Stimulated activated naive CD8-positive, alpha-beta T cell treated with anti-CD3 and anti-CD28 coated beads, Interleukin-15, Interleukin-2, amounts not matched to agents 100 U/mL and 50 U/mL, for 24 hours (primary cell): ENCODE data around the gene OR1M1.

Experiments
- ATAC-seq: fragments of 150-1000 bp; cut with Tn5 transposase; one replicate; pipeline ENCODE4 v1.10.0; 2021
- DNase-seq: peaks from one replicate; pipeline ENCODE4 v3.0.0; 2021

Gene OR1M1

GRCh38 chr19:9075064-9075949 is 11.6 kb upstream of the OR1M1 start:
- DNase-seq, result peak; percentile 4
- ATAC-seq, result no peak

GRCh38 chr19:9076901-9077300 is 10.0 kb upstream of the OR1M1 start:
- DNase-seq (no peak), ATAC-seq (no peak)

GRCh38 chr19:9078651-9079050 is 8.2 kb upstream of the OR1M1 start:
- no peak for ATAC-seq
- no peak for DNase-seq

- ATAC-seq (no peak), DNase-seq (no peak)
Observed at GRCh38 chr19:9107375-9107774, 20.5 kb downstream of the OR1M1 start, which contains the start of gene OR7G2. OR7G2 (minus strand) TSS chr19:9107475; CDS start chr19:9103243, 4,232 bp downstream.

- DNase-seq (no peak), ATAC-seq (no peak)
Observed at GRCh38 chr19:9109959-9110358, 23.1 kb downstream of the OR1M1 start.

- DNase-seq (no peak), ATAC-seq (no peak)
Observed at GRCh38 chr19:9115307-9115813, 28.5 kb downstream of the OR1M1 start, which contains the start of gene OR7G1. OR7G1 (minus strand) TSS chr19:9115763; CDS start chr19:9115763, 0 bp downstream.

- no peak for ATAC-seq
Observed at GRCh38 chr19:9116547-9116946, 29.7 kb downstream of the OR1M1 start.

GRCh38 chr19:9126900-9127405 is 40.1 kb downstream of the OR1M1 start, which contains the start of gene OR7G3:
OR7G3 (minus strand) TSS chr19:9126950; CDS start chr19:9126950, 0 bp downstream.
- no peak for DNase-seq
- no peak for ATAC-seq

More at GRCh38 chr19:9116547-9116946, 29.7 kb downstream of the OR1M1 start:
- DNase-seq, result no peak

- ATAC-seq (no peak), DNase-seq (no peak)
Observed at GRCh38 chr19:9128171-9128570, 41.3 kb downstream of the OR1M1 start.

- ATAC-seq (no peak), DNase-seq (no peak)
Observed at GRCh38 chr19:9130965-9131364, 44.1 kb downstream of the OR1M1 start.

- ATAC-seq, result no peak
- DNase-seq, result no peak
Observed at GRCh38 chr19:9132422-9132821, 45.6 kb downstream of the OR1M1 start.

GRCh38 chr19:9139609-9140158 is 52.8 kb downstream of the OR1M1 start:
- ATAC-seq (no peak), DNase-seq (no peak)

GRCh38 chr19:9140159-9140874 is 53.5 kb downstream of the OR1M1 start, which contains the start of gene ZNF317:
ZNF317 (plus strand) TSS chr19:9140397; CDS start chr19:9156017, 15,620 bp downstream.
- ATAC-seq (peak; percentile 96), DNase-seq (peak; percentile 88)

- no peak for DNase-seq
- no peak for ATAC-seq
Observed at GRCh38 chr19:9144920-9145319, 58.1 kb downstream of the OR1M1 start.
